HepG2 (cell line): ENCODE results near the gene UNC119B. TPM values are rescaled to one million over a fixed set of nuclear protein-coding genes. Genes with fewer than 3 reads are reported as not detected.

Experiments used
- CBX1 ChIP-seq: IDR thresholded peaks from one replicate; pipeline ENCODE4 v1.6.1; 2016; ENCODE audit warnings: antibody characterized with exemption, low read depth
- NCOR1 ChIP-seq: fragments of 200-600 bp; sonication (generic); IDR thresholded peaks from 2 replicates; pipeline ENCODE4 v1.7.0; 2017; ENCODE audit warnings: antibody characterized with exemption, low read length, borderline replicate concordance
- TOPORS ChIP-seq: sonication (generic); formaldehyde crosslinking; IDR thresholded peaks from 2 replicates; pipeline ENCODE4 v1.8.0; 2023; ENCODE audit warnings: mild to moderate bottlenecking, missing genetic modification reagents
- ZNF331 ChIP-seq: sonication (generic); formaldehyde crosslinking; IDR thresholded peaks from 2 replicates; pipeline ENCODE4 v1.4.0; 2020; ENCODE audit warnings: missing genetic modification reagents
- ZNF382 ChIP-seq: sonication (generic); formaldehyde crosslinking; IDR thresholded peaks from 2 replicates; pipeline ENCODE4 v1.5.0; 2020; ENCODE audit warnings: missing genetic modification reagents, mild to moderate bottlenecking, borderline replicate concordance
- ZNF747 ChIP-seq: sonication (generic); formaldehyde crosslinking; IDR thresholded peaks from 2 replicates; pipeline ENCODE4 v1.8.1; 2023; ENCODE audit warnings: missing genetic modification reagents, mild to moderate bottlenecking, borderline replicate concordance
- polyA plus RNA-seq, 8 experiments: library from polyadenylated mRNA; depleted of rRNA in 3 of 8; stranded (reverse) in 7 of 8; unstranded in 1 of 8; fragments of >200 nt; fragmentation: Illumina TruSeq in 4 of 8; extraction: Trizol in 4 of 8; gene quantifications; 2 replicates each; pipeline versions ENCODE4 v1.2.1 to v1.2.3, GENCODE V29; 2011 to 2016; ENCODE audit warnings: low read depth in 4 of 8, missing spikeins in 1 of 8, mixed read lengths in 1 of 8; ENCODE audit not compliant: insufficient read depth in 1 of 8
- total RNA-seq, 5 experiments: library from RNA; depleted of rRNA; stranded (reverse); fragments of >200 nt; fragmentation: Illumina TruSeq; extraction: Trizol; gene quantifications; 2 replicates each; pipeline ENCODE4 v1.2.3, GENCODE V29; 2016; ENCODE audit warnings: low read depth in 1 of 5
- TF ChIP-seq, protein P1 (sequence below): sonication (generic); formaldehyde crosslinking; IDR thresholded peaks from 2 replicates; pipeline ENCODE4 v1.4.0; 2020; ENCODE audit warnings: missing genetic modification reagents, borderline replicate concordance
- TF ChIP-seq, protein P2 (sequence below): conservative IDR thresholded peaks from 2 replicates; pipeline ENCODE4 v1.6.1; 2018; ENCODE audit warnings: missing genetic modification reagents
- TF ChIP-seq, protein P3 (sequence below): sonication (generic); formaldehyde crosslinking; IDR thresholded peaks from 2 replicates; pipeline ENCODE4 v1.4.0; 2020; ENCODE audit warnings: missing genetic modification reagents
- TF ChIP-seq, protein P4 (sequence below): sonication (generic); formaldehyde crosslinking; IDR thresholded peaks from 2 replicates; pipeline ENCODE4 v1.8.1; 2023; ENCODE audit warnings: missing genetic modification reagents, mild to moderate bottlenecking, borderline replicate concordance

UNC119B gene
- total and polyA plus RNA-seq, 2 of the 13 experiments (the other 11 are each of a cell fraction or from before 2014, with no cell fraction given), result 19.6 to 19.7 TPM

DNA sequence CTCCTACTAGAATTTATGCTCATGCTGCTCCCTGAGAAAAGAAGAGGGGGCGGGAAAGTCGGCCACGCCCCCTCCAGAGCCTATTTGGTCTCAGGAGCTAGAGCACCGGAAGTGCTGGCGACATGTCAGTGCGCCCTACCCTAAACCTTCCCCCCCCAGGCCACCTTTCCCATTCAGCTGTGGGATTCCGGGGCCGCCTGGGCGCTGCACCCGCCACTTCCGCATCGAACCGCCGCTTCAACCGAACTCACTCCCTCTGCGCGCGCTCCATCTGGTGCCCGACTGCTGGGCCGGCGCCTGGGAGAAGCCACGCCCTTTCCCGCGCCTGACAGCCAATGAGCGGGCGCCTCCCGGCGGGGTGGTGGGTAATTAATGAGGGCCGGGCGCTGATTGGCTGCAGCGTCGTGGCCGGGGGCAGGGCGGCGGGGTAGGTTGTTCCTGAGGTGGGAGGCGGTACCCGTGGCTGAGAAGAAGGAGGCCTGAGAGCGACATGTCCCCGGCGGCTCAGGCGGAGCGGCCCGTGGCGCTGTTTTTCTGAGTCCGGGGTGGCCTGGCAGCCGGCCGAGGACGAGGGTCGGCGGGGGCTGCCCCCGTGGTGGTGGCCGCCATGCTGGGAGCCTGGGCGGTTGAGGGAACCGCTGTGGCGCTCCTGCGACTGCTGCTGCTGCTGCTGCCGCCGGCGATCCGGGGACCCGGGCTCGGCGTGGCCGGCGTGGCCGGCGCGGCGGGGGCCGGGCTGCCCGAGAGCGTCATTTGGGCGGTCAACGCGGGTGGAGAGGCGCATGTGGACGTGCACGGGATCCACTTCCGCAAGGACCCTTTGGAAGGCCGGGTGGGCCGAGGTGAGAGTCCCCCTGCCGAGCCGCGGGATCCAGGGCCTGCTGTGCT is 23.3 kb upstream of the UNC119B start, which contains the start of gene MLEC (continued):
- TF ChIP-seq, protein P1, sequence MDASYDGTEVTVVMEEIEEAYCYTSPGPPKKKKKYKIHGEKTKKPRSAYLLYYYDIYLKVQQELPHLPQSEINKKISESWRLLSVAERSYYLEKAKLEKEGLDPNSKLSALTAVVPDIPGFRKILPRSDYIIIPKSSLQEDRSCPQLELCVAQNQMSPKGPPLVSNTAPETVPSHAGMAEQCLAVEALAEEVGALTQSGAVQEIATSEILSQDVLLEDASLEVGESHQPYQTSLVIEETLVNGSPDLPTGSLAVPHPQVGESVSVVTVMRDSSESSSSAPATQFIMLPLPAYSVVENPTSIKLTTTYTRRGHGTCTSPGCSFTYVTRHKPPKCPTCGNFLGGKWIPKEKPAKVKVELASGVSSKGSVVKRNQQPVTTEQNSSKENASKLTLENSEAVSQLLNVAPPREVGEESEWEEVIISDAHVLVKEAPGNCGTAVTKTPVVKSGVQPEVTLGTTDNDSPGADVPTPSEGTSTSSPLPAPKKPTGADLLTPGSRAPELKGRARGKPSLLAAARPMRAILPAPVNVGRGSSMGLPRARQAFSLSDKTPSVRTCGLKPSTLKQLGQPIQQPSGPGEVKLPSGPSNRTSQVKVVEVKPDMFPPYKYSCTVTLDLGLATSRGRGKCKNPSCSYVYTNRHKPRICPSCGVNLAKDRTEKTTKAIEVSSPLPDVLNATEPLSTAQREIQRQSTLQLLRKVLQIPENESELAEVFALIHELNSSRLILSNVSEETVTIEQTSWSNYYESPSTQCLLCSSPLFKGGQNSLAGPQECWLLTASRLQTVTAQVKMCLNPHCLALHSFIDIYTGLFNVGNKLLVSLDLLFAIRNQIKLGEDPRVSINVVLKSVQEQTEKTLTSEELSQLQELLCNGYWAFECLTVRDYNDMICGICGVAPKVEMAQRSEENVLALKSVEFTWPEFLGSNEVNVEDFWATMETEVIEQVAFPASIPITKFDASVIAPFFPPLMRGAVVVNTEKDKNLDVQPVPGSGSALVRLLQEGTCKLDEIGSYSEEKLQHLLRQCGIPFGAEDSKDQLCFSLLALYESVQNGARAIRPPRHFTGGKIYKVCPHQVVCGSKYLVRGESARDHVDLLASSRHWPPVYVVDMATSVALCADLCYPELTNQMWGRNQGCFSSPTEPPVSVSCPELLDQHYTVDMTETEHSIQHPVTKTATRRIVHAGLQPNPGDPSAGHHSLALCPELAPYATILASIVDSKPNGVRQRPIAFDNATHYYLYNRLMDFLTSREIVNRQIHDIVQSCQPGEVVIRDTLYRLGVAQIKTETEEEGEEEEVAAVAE (CRISPR knock-in tag), result peak; percentile 98
- 0 out of 2 replicates have a peak, but pooled peaks have one; percentile 46 for TF ChIP-seq ZNF747 (CRISPR knock-in tag)
- peak; percentile 58; the same call in 1 of the 2 replicates for TF ChIP-seq NCOR1
- TF ChIP-seq, protein P2, sequence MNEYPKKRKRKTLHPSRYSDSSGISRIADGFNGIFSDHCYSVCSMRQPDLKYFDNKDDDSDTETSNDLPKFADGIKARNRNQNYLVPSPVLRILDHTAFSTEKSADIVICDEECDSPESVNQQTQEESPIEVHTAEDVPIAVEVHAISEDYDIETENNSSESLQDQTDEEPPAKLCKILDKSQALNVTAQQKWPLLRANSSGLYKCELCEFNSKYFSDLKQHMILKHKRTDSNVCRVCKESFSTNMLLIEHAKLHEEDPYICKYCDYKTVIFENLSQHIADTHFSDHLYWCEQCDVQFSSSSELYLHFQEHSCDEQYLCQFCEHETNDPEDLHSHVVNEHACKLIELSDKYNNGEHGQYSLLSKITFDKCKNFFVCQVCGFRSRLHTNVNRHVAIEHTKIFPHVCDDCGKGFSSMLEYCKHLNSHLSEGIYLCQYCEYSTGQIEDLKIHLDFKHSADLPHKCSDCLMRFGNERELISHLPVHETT, result peak; percentile 84
- TF ChIP-seq, protein P3, sequence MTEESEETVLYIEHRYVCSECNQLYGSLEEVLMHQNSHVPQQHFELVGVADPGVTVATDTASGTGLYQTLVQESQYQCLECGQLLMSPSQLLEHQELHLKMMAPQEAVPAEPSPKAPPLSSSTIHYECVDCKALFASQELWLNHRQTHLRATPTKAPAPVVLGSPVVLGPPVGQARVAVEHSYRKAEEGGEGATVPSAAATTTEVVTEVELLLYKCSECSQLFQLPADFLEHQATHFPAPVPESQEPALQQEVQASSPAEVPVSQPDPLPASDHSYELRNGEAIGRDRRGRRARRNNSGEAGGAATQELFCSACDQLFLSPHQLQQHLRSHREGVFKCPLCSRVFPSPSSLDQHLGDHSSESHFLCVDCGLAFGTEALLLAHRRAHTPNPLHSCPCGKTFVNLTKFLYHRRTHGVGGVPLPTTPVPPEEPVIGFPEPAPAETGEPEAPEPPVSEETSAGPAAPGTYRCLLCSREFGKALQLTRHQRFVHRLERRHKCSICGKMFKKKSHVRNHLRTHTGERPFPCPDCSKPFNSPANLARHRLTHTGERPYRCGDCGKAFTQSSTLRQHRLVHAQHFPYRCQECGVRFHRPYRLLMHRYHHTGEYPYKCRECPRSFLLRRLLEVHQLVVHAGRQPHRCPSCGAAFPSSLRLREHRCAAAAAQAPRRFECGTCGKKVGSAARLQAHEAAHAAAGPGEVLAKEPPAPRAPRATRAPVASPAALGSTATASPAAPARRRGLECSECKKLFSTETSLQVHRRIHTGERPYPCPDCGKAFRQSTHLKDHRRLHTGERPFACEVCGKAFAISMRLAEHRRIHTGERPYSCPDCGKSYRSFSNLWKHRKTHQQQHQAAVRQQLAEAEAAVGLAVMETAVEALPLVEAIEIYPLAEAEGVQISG (CRISPR knock-in tag), result peak; percentile 92
- no peak for TF ChIP-seq ZNF382 (CRISPR knock-in tag)
- no peak for TF ChIP-seq CBX1
- peak; percentile 72 for TF ChIP-seq ZNF331 (CRISPR knock-in tag)
- TF ChIP-seq, protein P4, sequence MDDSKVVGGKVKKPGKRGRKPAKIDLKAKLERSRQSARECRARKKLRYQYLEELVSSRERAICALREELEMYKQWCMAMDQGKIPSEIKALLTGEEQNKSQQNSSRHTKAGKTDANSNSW, result no peak
- peak; percentile 83; the same call in 1 of the 2 replicates for TF ChIP-seq TOPORS
